ENCODE measurements around the gene RAD51D.

Gene RAD51D

GRCh38 chr17:35089586-35090296, 29.9 kb downstream of the RAD51D start:
- FAIRE-seq, result no peak

GRCh38 chr17:35088881-35089585, 30.6 kb downstream of the RAD51D start:
- no peak for FAIRE-seq

- no peak for FAIRE-seq
These were observed 31.2 kb downstream of the RAD51D start for GRCh38 chr17:35088356-35088880.

GRCh38 chr17:35087731-35088355, 31.8 kb downstream of the RAD51D start:
- FAIRE-seq, result no peak

- no peak for FAIRE-seq
These were observed 32.6 kb downstream of the RAD51D start for GRCh38 chr17:35086931-35087573.

GRCh38 chr17:35086164-35086563, 33.5 kb downstream of the RAD51D start:
- no peak for FAIRE-seq

- no peak for FAIRE-seq
These were observed 34.7 kb downstream of the RAD51D start for GRCh38 chr17:35084987-35085386.

GRCh38 chr17:35083071-35083470, 36.6 kb downstream of the RAD51D start:
- no peak for FAIRE-seq

GRCh38 chr17:35082073-35082657, 37.5 kb downstream of the RAD51D start:
- no peak for FAIRE-seq

GRCh38 chr17:35081638-35082037, 38.0 kb downstream of the RAD51D start:
- FAIRE-seq, result no peak

GRCh38 chr17:35080536-35080935, 39.1 kb downstream of the RAD51D start:
- no peak for FAIRE-seq

GRCh38 chr17:35079547-35080423, 39.9 kb downstream of the RAD51D start:
- FAIRE-seq, result no peak

- FAIRE-seq, result no peak
These were observed 42.8 kb downstream of the RAD51D start for GRCh38 chr17:35076874-35077273.

GRCh38 chr17:35074711-35075707, 44.7 kb downstream of the RAD51D start:
- FAIRE-seq, result no peak

GRCh38 chr17:35073991-35074627, 45.6 kb downstream of the RAD51D start:
- no peak for FAIRE-seq

- no peak for FAIRE-seq
These were observed 46.4 kb downstream of the RAD51D start for GRCh38 chr17:35073183-35073790.

- FAIRE-seq, result no peak
These were observed 50.3 kb downstream of the RAD51D start for GRCh38 chr17:35069311-35069710.

GRCh38 chr17:35068249-35068648, 51.4 kb downstream of the RAD51D start:
- no peak for FAIRE-seq

- no peak for FAIRE-seq
These were observed 53.8 kb downstream of the RAD51D start for GRCh38 chr17:35065880-35066279.

Data from colon (tissue), 2 donors.